DND-41 (cell line): ENCODE results near the gene DNAH2.

ENCODE experiments used
- ATAC-seq: fragments of 200-7000 bp; cut with Tn5 transposase; 3 replicates; pipeline ENCODE4 v1.9.1; 2021; ENCODE audit warnings: low read depth; ENCODE audit not compliant: insufficient read depth
- DNase-seq: peaks from one replicate; pipeline ENCODE4 v3.0.0-alpha.2; 2020
- H2AFZ ChIP-seq: 2 replicates; pipeline ENCODE4 v1.6.0; 2012; ENCODE audit warnings: low read depth, low read length
- H3K27ac ChIP-seq: 2 replicates; pipeline ENCODE4 v1.5.1; 2012; ENCODE audit warnings: low read length, inconsistent platforms
- H3K27me3 ChIP-seq: fragments of 200-600 bp; sonication (generic); 2 replicates; pipeline ENCODE4 v1.6.0; 2012; ENCODE audit warnings: low read length, mild to moderate bottlenecking, inconsistent platforms; ENCODE audit not compliant: insufficient read depth, poor library complexity
- H3K36me3 ChIP-seq: 2 replicates; pipeline ENCODE4 v1.5.1; 2012; ENCODE audit warnings: low read length, inconsistent platforms; ENCODE audit not compliant: insufficient read depth
- H3K4me1 ChIP-seq: 2 replicates; pipeline ENCODE4 v1.5.1; 2012; ENCODE audit warnings: mild to moderate bottlenecking, low read length; ENCODE audit not compliant: insufficient read depth
- H3K4me2 ChIP-seq: 2 replicates; pipeline ENCODE4 v1.6.0; 2012; ENCODE audit warnings: mild to moderate bottlenecking, moderate library complexity, low read length, inconsistent platforms; ENCODE audit not compliant: insufficient read depth
- H3K4me3 ChIP-seq, 2 experiments: fragments of 200-600 bp in 1 of 2; shearing (Covaris generic) in 1 of 2; 2 replicates each; pipeline ENCODE4 v1.5.1; 2012 to 2016; ENCODE audit warnings: inconsistent platforms in 2 of 2, low read length in 2 of 2, mild to moderate bottlenecking in 2 of 2, low read depth in 1 of 2, moderate library complexity in 1 of 2
- H3K79me2 ChIP-seq: 2 replicates; pipeline ENCODE4 v1.6.0; 2012; ENCODE audit warnings: low read length, inconsistent platforms; ENCODE audit not compliant: insufficient read depth
- H3K9ac ChIP-seq: 2 replicates; pipeline ENCODE4 v1.6.0; 2012; ENCODE audit warnings: low read depth, mild to moderate bottlenecking, inconsistent platforms, low read length, moderate library complexity
- H3K9me3 ChIP-seq: 2 replicates; pipeline ENCODE4 v1.5.1; 2012; ENCODE audit warnings: low read length, moderate library complexity, mild to moderate bottlenecking, inconsistent platforms; ENCODE audit not compliant: insufficient read depth, severe bottlenecking
- H4K20me1 ChIP-seq: 2 replicates; pipeline ENCODE4 v1.6.0; 2012; ENCODE audit warnings: low read length; ENCODE audit not compliant: insufficient read depth
- EZH2 ChIP-seq: IDR thresholded peaks from 3 replicates; pipeline ENCODE4 v1.6.1; 2012; ENCODE audit warnings: borderline replicate concordance, low read depth, mild to moderate bottlenecking, moderate library complexity, low read length, inconsistent platforms; ENCODE audit not compliant: severe bottlenecking
- TF ChIP-seq, protein P1 (sequence below): IDR thresholded peaks from 2 replicates; pipeline ENCODE4 v1.5.1; 2012; ENCODE audit warnings: borderline replicate concordance, low read length, moderate library complexity, mild to moderate bottlenecking; ENCODE audit not compliant: poor library complexity, severe bottlenecking; ENCODE audit errors: extremely low read depth

DNAH2 gene

DNA sequence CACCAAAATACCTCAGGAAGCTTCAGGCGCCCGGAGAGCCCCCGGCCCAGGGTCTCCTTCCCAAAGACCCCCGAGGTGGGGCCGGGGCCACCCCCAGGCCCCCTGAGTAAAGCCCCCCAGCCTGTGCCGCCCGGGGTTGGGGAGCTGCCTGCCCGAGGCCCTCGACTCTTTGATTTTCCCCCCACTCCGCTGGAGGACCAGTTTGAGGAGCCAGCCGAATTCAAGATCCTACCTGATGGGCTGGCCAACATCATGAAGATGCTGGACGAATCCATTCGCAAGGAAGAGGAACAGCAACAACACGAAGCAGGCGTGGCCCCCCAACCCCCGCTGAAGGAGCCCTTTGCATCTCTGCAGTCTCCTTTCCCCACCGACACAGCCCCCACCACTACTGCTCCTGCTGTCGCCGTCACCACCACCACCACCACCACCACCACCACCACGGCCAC is 130.6 kb downstream of the DNAH2 start:
- H3K27me3 ChIP-seq: peaks cover under 1% of the 10 kb centered on the region
- TF ChIP-seq, protein P1, sequence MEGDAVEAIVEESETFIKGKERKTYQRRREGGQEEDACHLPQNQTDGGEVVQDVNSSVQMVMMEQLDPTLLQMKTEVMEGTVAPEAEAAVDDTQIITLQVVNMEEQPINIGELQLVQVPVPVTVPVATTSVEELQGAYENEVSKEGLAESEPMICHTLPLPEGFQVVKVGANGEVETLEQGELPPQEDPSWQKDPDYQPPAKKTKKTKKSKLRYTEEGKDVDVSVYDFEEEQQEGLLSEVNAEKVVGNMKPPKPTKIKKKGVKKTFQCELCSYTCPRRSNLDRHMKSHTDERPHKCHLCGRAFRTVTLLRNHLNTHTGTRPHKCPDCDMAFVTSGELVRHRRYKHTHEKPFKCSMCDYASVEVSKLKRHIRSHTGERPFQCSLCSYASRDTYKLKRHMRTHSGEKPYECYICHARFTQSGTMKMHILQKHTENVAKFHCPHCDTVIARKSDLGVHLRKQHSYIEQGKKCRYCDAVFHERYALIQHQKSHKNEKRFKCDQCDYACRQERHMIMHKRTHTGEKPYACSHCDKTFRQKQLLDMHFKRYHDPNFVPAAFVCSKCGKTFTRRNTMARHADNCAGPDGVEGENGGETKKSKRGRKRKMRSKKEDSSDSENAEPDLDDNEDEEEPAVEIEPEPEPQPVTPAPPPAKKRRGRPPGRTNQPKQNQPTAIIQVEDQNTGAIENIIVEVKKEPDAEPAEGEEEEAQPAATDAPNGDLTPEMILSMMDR: no peak
- TF ChIP-seq EZH2: no peak
- H3K79me2 ChIP-seq: no peaks in the 10 kb centered on the region; the same call in 1 of the 2 replicates
- no peak overlapping the region for H3K9ac ChIP-seq
- H3K36me3 ChIP-seq: peaks cover 43% of the 10 kb centered on the region; the same call in 1 of the 2 replicates
- no peaks in the 10 kb centered on the region for H3K9me3 ChIP-seq
- H3K27ac ChIP-seq: no peak overlapping the region
- H3K4me2 ChIP-seq: no peak overlapping the region
- H3K4me1 ChIP-seq: peaks cover 41% of the 10 kb centered on the region
- peaks cover 20% of the 10 kb centered on the region; the same call in 1 of the 2 replicates for H4K20me1 ChIP-seq
- H2AFZ ChIP-seq: no peak overlapping the region
- no peak for ATAC-seq
- DNase-seq: no peak
- no peak overlapping the region for H3K4me3 ChIP-seq

DNA sequence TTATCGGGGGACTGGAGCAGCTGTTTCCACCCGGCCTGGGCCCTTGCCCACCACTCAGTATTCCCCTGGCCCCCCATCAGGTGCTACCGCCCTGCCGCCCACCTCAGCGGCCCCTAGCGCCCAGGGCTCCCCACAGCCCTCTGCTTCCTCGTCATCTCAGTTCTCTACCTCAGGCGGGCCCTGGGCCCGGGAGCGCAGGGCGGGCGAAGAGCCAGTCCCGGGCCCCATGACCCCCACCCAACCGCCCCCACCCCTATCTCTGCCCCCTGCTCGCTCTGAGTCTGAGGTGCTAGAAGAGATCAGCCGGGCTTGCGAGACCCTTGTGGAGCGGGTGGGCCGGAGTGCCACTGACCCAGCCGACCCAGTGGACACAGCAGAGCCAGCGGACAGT is 131.2 kb downstream of the DNAH2 start:
- TF ChIP-seq EZH2: no peak
- TF ChIP-seq, protein P1: no peak
- no peak for ATAC-seq
- H4K20me1 ChIP-seq: peaks cover 18% of the 10 kb centered on the region; the same call in 1 of the 2 replicates

DNA sequence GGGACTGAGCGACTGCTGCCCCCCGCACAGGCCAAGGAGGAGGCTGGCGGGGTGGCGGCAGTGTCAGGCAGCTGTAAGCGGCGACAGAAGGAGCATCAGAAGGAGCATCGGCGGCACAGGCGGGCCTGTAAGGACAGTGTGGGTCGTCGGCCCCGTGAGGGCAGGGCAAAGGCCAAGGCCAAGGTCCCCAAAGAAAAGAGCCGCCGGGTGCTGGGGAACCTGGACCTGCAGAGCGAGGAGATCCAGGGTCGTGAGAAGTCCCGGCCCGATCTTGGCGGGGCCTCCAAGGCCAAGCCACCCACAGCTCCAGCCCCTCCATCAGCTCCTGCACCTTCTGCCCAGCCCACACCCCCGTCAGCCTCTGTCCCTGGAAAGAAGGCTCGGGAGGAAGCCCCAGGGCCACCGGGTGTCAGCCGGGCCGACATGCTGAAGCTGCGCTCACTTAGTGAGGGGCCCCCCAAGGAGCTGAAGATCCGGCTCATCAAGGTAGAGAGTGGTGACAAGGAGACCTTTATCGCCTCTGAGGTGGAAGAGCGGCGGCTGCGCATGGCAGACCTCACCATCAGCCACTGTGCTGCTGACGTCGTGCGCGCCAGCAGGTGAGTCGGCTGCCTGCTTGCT is 131.7 kb downstream of the DNAH2 start:
- Histone ChIP-seq H3K4me3 (no peak overlapping the region), H3K36me3 (peaks cover 44% of the 10 kb centered on the region; the same call in 1 of the 2 replicates), H4K20me1 (peaks cover 15% of the 10 kb centered on the region; the same call in 1 of the 2 replicates), H3K4me1 (peaks cover 30% of the 10 kb centered on the region), H3K27me3 (no peaks in the 10 kb centered on the region), H3K9ac (no peak overlapping the region), H3K9me3 (no peaks in the 10 kb centered on the region), H3K79me2 (no peaks in the 10 kb centered on the region; the same call in 1 of the 2 replicates), H2AFZ (no peak overlapping the region), H3K4me2 (no peak overlapping the region), H3K27ac (no peak overlapping the region)
- DNase-seq: no peak
- no peak for ATAC-seq
- TF ChIP-seq EZH2: no peak
- TF ChIP-seq, protein P1: no peak

More for the DNA sequence above, 131.2 kb downstream of the DNAH2 start:
- H3K27me3 ChIP-seq: no peaks in the 10 kb centered on the region
- H3K36me3 ChIP-seq: peaks cover 44% of the 10 kb centered on the region; the same call in 1 of the 2 replicates
- H3K4me2 ChIP-seq: no peak overlapping the region
- H3K27ac ChIP-seq: no peak overlapping the region
- H3K4me1 ChIP-seq: peaks cover 35% of the 10 kb centered on the region
- no peaks in the 10 kb centered on the region for H3K9me3 ChIP-seq
- H2AFZ ChIP-seq: no peak overlapping the region
- no peak for DNase-seq
- H3K4me3 ChIP-seq: no peak overlapping the region
- H3K9ac ChIP-seq: no peak overlapping the region
- no peaks in the 10 kb centered on the region; the same call in 1 of the 2 replicates for H3K79me2 ChIP-seq
